ENCODE measurements around the gene OR2AG1.
"Not testable (repeated sequence)": the region's sequence is repeated elsewhere in the genome, so short reads cannot be mapped to it uniquely, and the experiment has no call there.

OR2AG1 gene

GRCh38 chr11:6780829-6781228, 2.0 kb upstream of the OR2AG1 start:
- TF ChIP-seq CTCF (IDR thresholded peaks at IDR 0.05; ENCODE audit: low read depth, low read length): no peak
- no peak overlapping the region for H3K4me3 ChIP-seq (ENCODE audit: low read depth, low read length)
- in situ Hi-C loops (cut with HindIII; ENCODE audit: low sequenced_read_pairs): no loop called here
- no peak for DNase-seq (ENCODE audit: low read depth, low spot score)

- in situ Hi-C loops (cut with HindIII; ENCODE audit: low sequenced_read_pairs): no loop called here
- no peak for DNase-seq (ENCODE audit: low read depth, low spot score)
- no peak overlapping the region for H3K4me3 ChIP-seq (ENCODE audit: low read depth, low read length)
- TF ChIP-seq CTCF (IDR thresholded peaks at IDR 0.05; ENCODE audit: low read depth, low read length): no peak
These were observed 7.7 kb downstream of the OR2AG1 start for GRCh38 chr11:6790546-6790945.

GRCh38 chr11:6794639-6795038, 11.8 kb downstream of the OR2AG1 start:
- no peak for DNase-seq (ENCODE audit: low read depth, low spot score)
- in situ Hi-C loops (cut with HindIII; ENCODE audit: low sequenced_read_pairs): no loop called here
- TF ChIP-seq CTCF (IDR thresholded peaks at IDR 0.05; ENCODE audit: low read depth, low read length): no peak
- H3K4me3 ChIP-seq (ENCODE audit: low read depth, low read length): no peak overlapping the region

- no peak for DNase-seq (ENCODE audit: low read depth, low spot score)
- no peak for TF ChIP-seq CTCF (IDR thresholded peaks at IDR 0.05; ENCODE audit: low read depth, low read length)
- H3K4me3 ChIP-seq (ENCODE audit: low read depth, low read length): no peak within 1 kb of the TSS
- in situ Hi-C loops (cut with HindIII; ENCODE audit: low sequenced_read_pairs): no loop called here
These were observed 16.6 kb downstream of the OR2AG1 start, which contains the start of gene OR6A2 for GRCh38 chr11:6799402-6799801. TSS of gene OR6A2 (minus strand) at chr11:6799689. CDS start at chr11:6795708, 3,981 bp downstream.

GRCh38 chr11:6801075-6801474, 18.3 kb downstream of the OR2AG1 start:
- H3K4me3 ChIP-seq (ENCODE audit: low read depth, low read length); in situ Hi-C loops (cut with HindIII; ENCODE audit: low sequenced_read_pairs); DNase-seq (ENCODE audit: low read depth, low spot score): not testable (repeated sequence)

- DNase-seq (ENCODE audit: low read depth, low spot score): peak; percentile 35
- no peak overlapping the region for H3K4me3 ChIP-seq (ENCODE audit: low read depth, low read length)
- peak; percentile 92 for TF ChIP-seq CTCF (IDR thresholded peaks at IDR 0.05; ENCODE audit: low read depth, low read length)
- in situ Hi-C loops (cut with HindIII; ENCODE audit: low sequenced_read_pairs): no loop called here
These were observed 29.7 kb downstream of the OR2AG1 start for GRCh38 chr11:6812390-6813005.

GRCh38 chr11:6813656-6814055, 30.8 kb downstream of the OR2AG1 start:
- H3K4me3 ChIP-seq (ENCODE audit: low read depth, low read length): no peak overlapping the region
- DNase-seq (ENCODE audit: low read depth, low spot score): no peak
- no peak for TF ChIP-seq CTCF (IDR thresholded peaks at IDR 0.05; ENCODE audit: low read depth, low read length)
- in situ Hi-C loops (cut with HindIII; ENCODE audit: low sequenced_read_pairs): no loop called here
